Measurements from ENCODE around the gene PCDH9. TPM values are rescaled to one million over a fixed set of nuclear protein-coding genes. Genes with fewer than 3 reads are reported as not detected.

The PCDH9 gene
- total and polyA plus RNA-seq, 7 donors = under 0.01 to 15.7 (median 8.7) TPM; not detected in 1

GRCh38 chr13:67086260-67086659 is 143.9 kb downstream of the PCDH9 start:
- Histone ChIP-seq H3K4me1 (peaks cover 0 to 30% (median 25%) of the 10 kb centered on the region in 4 donors), H3K27me3 (no peaks in the 10 kb centered on the region), H3K9me3 (no peaks in the 10 kb centered on the region), H3K27ac (no peak overlapping the region), H3K36me3 (no peaks in the 10 kb centered on the region), H3K4me3 (no peak overlapping the region)
- intact Hi-C loops (cut with DNase I) = no loop called here
- 8 to 48% methylated on average over 2 of the region's 2 CpGs for WGBS, 2 donors
- TF ChIP-seq EP300 (IDR thresholded peaks at IDR 0.05) (no peak), POLR2A (IDR thresholded peaks at IDR 0.05) (no peak), POLR2AphosphoS5 (IDR thresholded peaks at IDR 0.05) (no peak), CTCF (IDR thresholded peaks at IDR 0.05) (no peak)
- DNase-seq = no peak

DNA sequence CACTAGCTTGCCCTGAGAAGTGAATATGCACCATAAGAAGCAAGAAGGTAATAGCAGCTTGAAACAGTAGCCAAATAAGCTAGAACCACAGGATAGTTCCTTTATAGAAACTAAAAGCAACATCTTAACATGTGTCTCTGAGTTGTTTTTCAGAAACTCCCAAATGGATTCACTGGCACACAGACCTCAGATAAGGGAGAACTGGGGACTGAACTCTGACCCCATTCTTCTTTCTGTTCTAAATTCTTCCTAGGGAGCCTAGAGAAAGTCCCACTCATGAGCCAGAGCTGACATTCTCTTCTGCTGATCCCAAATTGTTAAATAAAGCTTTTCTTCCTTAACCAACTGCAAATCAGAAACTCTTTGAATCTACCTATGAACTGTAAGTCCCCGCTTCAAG is 146.1 kb downstream of the PCDH9 start:
- 94 to 98% methylated on average over 1 of the region's 1 CpG for WGBS, 2 donors

GRCh38 chr13:67083519-67083918 is 146.6 kb downstream of the PCDH9 start:
- no peak overlapping the region for H3K27ac ChIP-seq
- no peaks in the 10 kb centered on the region for H3K36me3 ChIP-seq
- DNase-seq = no peak
- intact Hi-C loops (cut with DNase I) = no loop called here
- no peak overlapping the region for H3K4me3 ChIP-seq
- 71 to 80% methylated on average over 2 of the region's 2 CpGs for WGBS, 2 donors
- no peaks in the 10 kb centered on the region for H3K27me3 ChIP-seq
- H3K4me1 ChIP-seq = peaks cover 0 to 26% (median 24%) of the 10 kb centered on the region in 4 donors
- TF ChIP-seq POLR2A (IDR thresholded peaks at IDR 0.05) (no peak), POLR2AphosphoS5 (IDR thresholded peaks at IDR 0.05) (no peak), CTCF (IDR thresholded peaks at IDR 0.05) (no peak), EP300 (IDR thresholded peaks at IDR 0.05) (no peak)
- H3K9me3 ChIP-seq = no peaks in the 10 kb centered on the region

More for the DNA sequence above, 146.1 kb downstream of the PCDH9 start:
- no peak for TF ChIP-seq CTCF (IDR thresholded peaks at IDR 0.05)
- TF ChIP-seq POLR2A (IDR thresholded peaks at IDR 0.05) = no peak
- no peak for TF ChIP-seq POLR2AphosphoS5 (IDR thresholded peaks at IDR 0.05)
- TF ChIP-seq EP300 (IDR thresholded peaks at IDR 0.05) = no peak
- H3K4me1 ChIP-seq = peaks cover 0 to 26% (median 24%) of the 10 kb centered on the region in 4 donors
- H3K9me3 ChIP-seq = no peaks in the 10 kb centered on the region
- no peaks in the 10 kb centered on the region for H3K36me3 ChIP-seq
- intact Hi-C loops (cut with DNase I) = no loop called here
- no peak for DNase-seq
- no peaks in the 10 kb centered on the region for H3K27me3 ChIP-seq
- H3K27ac ChIP-seq = no peak overlapping the region
- H3K4me3 ChIP-seq = no peak overlapping the region

GRCh38 chr13:67080351-67080750 is 149.8 kb downstream of the PCDH9 start:
- no peak for TF ChIP-seq POLR2AphosphoS5 (IDR thresholded peaks at IDR 0.05)
- TF ChIP-seq POLR2A (IDR thresholded peaks at IDR 0.05) = no peak
- no peak for TF ChIP-seq EP300 (IDR thresholded peaks at IDR 0.05)
- TF ChIP-seq CTCF (IDR thresholded peaks at IDR 0.05) = no peak
- no peak for DNase-seq
- Histone ChIP-seq H3K9me3 (no peaks in the 10 kb centered on the region), H3K4me1 (peaks cover 0 to 10% (median 6%) of the 10 kb centered on the region in 4 donors), H3K27ac (no peak overlapping the region), H3K4me3 (no peak overlapping the region), H3K36me3 (no peaks in the 10 kb centered on the region), H3K27me3 (no peaks in the 10 kb centered on the region)
- 81 to 89% methylated on average over 2 of the region's 2 CpGs for WGBS, 2 donors
- intact Hi-C loops (cut with DNase I) = no loop called here

- intact Hi-C loops (cut with DNase I) = loop anchor here (10.0 kb wide), 1 partner anchor 147 kb away; no protein-coding TSS in a partner anchor
- DNase-seq = no peak
- TF ChIP-seq POLR2AphosphoS5 (IDR thresholded peaks at IDR 0.05) (no peak), POLR2A (IDR thresholded peaks at IDR 0.05) (no peak), CTCF (IDR thresholded peaks at IDR 0.05) (no peak), EP300 (IDR thresholded peaks at IDR 0.05) (no peak)
- Histone ChIP-seq H3K36me3 (no peaks in the 10 kb centered on the region), H3K27ac (no peak overlapping the region), H3K27me3 (no peaks in the 10 kb centered on the region), H3K9me3 (no peaks in the 10 kb centered on the region), H3K4me3 (no peak overlapping the region), H3K4me1 (no peaks in the 10 kb centered on the region)
- WGBS, 2 donors = 86 to 92% methylated on average over 5 of the region's 5 CpGs
Measured at GRCh38 chr13:67078062-67078461, 152.1 kb downstream of the PCDH9 start.
